Lower leg skin (tissue), 3 donors: ENCODE data around the gene PLEKHG1.

Experiments
- POLR2A ChIP-seq, 2 donors: fragments of 450-650 bp; IDR thresholded peaks; one replicate each; pipeline ENCODE4 v1.6.1; 2016 to 2017; ENCODE audit warnings: antibody characterized with exemption in 2 of 2, mild to moderate bottlenecking in 1 of 2, moderate library complexity in 1 of 2
- TF ChIP-seq, protein P1 (sequence below), 3 donors: fragments of 450-650 bp; IDR thresholded peaks; one replicate each; pipeline ENCODE4 v1.5.1; 2016; ENCODE audit warnings: antibody characterized with exemption in 3 of 3, mild to moderate bottlenecking in 3 of 3, moderate library complexity in 2 of 3

DNA sequence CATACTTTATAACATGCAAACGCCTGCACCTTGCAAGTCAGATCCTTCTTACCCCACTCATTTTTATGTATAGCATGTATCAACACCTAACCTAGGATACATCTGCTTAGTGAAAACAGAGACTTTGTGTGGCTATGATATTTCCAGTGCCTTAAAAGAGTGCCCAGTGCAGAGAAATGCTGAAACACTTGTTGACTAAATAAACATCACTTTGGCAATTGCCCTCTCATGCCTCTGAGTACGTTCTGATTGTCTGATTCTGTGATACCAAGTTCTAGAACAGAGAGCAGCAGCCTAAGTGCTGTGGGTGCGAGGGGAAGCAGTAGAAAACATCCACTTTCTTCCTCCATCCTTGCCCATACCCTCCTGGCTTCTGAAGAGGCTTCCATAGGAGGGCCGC is 13.6 kb downstream of the PLEKHG1 start:
- no peak for TF ChIP-seq POLR2A (IDR thresholded peaks at IDR 0.05)
- TF ChIP-seq, protein P1, sequence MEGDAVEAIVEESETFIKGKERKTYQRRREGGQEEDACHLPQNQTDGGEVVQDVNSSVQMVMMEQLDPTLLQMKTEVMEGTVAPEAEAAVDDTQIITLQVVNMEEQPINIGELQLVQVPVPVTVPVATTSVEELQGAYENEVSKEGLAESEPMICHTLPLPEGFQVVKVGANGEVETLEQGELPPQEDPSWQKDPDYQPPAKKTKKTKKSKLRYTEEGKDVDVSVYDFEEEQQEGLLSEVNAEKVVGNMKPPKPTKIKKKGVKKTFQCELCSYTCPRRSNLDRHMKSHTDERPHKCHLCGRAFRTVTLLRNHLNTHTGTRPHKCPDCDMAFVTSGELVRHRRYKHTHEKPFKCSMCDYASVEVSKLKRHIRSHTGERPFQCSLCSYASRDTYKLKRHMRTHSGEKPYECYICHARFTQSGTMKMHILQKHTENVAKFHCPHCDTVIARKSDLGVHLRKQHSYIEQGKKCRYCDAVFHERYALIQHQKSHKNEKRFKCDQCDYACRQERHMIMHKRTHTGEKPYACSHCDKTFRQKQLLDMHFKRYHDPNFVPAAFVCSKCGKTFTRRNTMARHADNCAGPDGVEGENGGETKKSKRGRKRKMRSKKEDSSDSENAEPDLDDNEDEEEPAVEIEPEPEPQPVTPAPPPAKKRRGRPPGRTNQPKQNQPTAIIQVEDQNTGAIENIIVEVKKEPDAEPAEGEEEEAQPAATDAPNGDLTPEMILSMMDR (IDR thresholded peaks at IDR 0.05) = no peak
